NCI-H2029 treated with DMSO at 0.1 percent for 48 hours (cell line): ENCODE measurements around the gene PRSS16.
"Not testable (repeated sequence)": the region's sequence is repeated elsewhere in the genome, so short reads cannot be mapped to it uniquely, and the experiment has no call there.

Experiments used
- DNase-seq: peaks from one replicate; lab custom pipeline; 2025; lab: John Stamatoyannopoulos, UW

PRSS16 gene

GRCh38 chr6:27247133-27247836 is at the start of gene PRSS16:
TSS of gene PRSS16 (plus strand) at chr6:27247701. CDS start at chr6:27247738, 37 bp downstream.
- DNase-seq = no peak

GRCh38 chr6:27205375-27206278 is 41.9 kb upstream of the PRSS16 start:
- DNase-seq = no peak

- no peak for DNase-seq
Measured at GRCh38 chr6:27206806-27207205, 40.7 kb upstream of the PRSS16 start.

GRCh38 chr6:27208042-27208441 is 39.5 kb upstream of the PRSS16 start:
- DNase-seq = no peak

- no peak for DNase-seq
Measured at GRCh38 chr6:27209196-27209595, 38.3 kb upstream of the PRSS16 start.

- DNase-seq = no peak
Measured at GRCh38 chr6:27209659-27210269, 37.7 kb upstream of the PRSS16 start.

GRCh38 chr6:27213091-27213517 is 34.4 kb upstream of the PRSS16 start:
- DNase-seq = not testable (repeated sequence)

GRCh38 chr6:27213544-27214125 is 33.9 kb upstream of the PRSS16 start:
- no peak for DNase-seq

DNA sequence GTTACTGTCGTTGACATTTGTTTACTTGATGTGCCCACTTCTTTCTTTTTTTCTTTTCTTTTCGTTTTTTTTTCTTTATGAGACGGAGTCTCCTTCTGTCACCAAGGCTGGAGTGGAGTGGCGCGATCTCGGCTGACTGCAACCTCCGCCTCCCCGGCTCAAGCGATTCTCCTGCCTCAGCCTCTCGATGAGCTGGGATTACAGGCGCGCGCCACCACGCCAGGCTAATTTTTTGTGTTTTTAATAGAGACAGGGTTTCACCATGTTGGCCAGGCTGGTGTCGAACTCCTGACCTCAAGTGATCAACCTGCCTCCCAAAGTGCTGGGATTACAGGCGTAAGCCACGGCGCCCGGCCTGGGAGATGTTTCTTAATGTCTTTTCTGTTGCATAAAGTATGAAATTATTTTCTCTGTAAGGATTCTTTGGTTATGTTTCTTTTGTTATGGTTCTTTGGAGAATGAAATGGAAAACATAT is 33.3 kb upstream of the PRSS16 start:
- DNase-seq = no peak

DNA sequence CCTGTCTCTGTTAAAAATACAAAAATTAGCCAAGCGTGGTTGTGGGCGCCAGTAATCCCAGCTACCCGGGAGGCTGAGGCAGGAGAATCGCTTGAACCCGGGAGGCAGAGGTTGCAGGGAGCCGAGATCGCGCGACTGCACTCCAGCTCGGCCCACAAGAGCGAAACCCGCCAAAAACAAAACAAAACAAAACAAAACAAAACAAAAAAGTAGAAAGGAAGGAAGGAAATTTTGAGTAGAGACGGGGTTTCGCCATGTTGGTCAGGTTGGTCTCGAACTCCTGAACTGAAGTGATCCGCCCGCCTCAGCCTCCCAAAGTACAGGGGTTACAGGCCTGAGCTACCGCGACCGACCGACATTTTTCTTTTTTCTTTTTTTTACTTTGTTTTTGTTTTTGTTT is 30.6 kb upstream of the PRSS16 start:
- no peak for DNase-seq

DNA sequence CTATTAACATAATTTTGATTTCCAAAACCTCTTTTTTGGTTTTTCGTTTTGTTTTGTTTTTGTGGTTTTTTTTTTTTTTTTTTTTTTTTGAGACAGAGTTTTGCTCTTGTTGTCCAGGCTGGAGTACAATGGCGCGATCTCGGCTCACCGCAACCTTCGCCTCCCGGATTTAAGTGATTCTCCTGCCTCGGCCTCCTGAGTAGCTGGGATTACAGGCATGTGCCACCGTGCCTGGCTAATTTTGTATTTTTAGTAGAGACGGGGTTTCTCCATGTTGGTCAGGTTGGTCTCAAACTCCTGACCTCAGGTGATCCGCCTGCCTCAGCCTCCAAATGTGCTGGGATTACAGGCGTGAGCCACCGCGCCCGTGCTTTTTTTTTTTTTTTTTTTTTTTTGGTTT is 24.5 kb upstream of the PRSS16 start:
- DNase-seq = not testable (repeated sequence)

GRCh38 chr6:27224729-27225128 is 22.8 kb upstream of the PRSS16 start:
- DNase-seq = no peak

- DNase-seq = no peak
Measured at GRCh38 chr6:27228963-27229477, 18.5 kb upstream of the PRSS16 start.

DNA sequence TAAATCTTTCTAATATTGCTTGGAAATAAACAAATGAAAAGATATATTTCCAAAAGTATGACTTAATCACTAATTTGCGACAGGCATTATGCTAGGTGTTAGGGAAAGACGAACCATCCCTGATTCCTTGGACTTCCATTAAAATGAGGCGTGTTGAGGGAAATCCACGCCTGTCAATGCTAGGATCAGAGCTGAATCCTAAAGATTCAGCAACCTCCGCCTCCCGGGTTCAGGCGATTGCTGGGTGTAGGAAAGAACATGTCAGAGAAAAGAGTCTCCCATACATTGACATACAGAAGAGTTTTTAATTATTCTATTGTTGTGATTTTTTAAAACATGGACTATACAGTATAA is 16.8 kb upstream of the PRSS16 start:
- no peak for DNase-seq

DNA sequence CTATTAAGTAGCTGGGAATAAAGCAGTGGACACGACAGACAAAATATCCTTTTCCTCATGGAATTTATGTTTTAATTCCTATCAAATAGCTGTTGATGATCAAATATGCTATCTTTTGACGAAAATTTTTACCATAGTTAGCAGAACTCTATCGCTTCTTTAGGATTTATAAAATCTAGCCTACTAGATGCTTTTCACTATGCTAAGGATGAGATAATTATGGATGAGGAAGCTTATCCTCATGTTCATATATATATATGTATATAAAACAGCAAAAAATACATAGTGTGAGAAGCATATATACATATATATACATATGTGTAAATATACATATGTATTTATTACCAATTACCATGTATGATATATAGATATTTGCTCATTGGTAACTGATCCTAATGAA is 12.9 kb upstream of the PRSS16 start:
- DNase-seq = no peak

- DNase-seq = no peak
Measured at GRCh38 chr6:27237089-27237803, 10.3 kb upstream of the PRSS16 start.

- no peak for DNase-seq
Measured at GRCh38 chr6:27238010-27238983, 9.2 kb upstream of the PRSS16 start.

DNA sequence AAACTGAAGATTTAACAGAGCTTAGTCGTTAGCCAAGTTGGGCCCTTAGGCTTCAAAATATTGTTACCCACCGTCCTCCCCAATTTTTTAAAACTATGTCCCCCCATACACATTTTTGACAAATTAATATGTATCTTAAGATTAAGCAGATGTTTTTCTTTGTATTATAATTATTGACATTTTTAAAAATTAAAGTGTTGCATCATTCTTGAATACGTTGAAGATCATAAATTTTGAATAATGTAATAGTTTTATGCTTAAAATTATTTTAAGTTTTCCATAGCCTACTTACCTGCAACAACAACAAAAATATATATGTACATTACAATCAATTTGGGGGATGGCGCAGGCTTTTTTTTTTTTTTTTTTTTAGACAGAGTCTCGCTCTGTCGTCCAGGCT is 8.2 kb upstream of the PRSS16 start:
- DNase-seq = no peak

DNA sequence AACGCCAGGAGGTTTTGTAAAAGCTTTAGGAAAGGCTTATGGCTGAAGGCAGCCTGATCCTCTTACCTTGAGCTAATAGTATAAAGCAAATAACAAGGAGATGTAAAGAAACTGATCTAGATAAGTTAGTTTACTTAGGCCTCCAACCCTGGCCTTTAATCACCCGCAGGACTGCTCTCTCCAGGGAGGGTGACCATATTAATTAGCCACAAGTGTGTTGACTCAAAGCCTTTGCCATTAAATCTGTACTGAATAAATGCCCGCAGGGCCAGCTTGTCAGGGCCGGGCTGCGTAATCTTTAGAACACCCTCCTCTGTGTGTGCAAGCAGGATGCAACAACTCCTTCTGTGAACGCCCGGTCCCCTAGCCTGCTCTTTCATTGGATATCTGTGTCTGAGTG is 6.1 kb upstream of the PRSS16 start:
- no peak for DNase-seq

DNA sequence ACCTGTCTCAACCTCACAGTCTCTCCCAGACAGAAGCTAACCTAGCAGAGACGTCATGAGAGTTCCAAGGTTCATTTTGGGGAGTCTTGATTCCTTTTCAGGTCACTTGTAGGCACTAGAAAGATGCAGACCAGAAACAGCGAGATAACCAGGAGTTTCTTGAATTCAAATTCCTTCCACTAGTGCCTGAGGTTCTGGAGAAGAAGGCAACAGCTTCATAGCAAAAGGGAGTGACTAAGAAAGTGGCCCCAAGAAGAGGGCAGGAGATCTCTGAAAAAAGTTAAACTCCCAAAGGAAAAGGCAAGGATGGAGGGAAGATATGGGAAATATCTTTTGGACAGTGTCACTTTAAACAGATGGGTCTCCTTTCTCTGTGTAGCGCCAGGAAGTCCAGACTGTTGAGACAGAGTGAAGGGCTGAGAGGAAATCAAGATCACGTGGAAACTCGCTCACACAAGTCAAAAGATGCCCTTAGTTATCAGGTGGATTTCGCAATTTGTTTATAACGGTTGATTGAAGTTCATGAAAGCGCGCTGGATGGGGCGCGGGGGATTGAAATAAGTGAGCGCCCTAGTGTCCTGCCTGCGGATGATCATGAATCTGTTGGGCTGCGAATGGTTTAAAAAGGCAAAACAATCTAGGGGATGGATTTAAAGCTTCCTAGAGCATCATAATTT is 4.8 kb upstream of the PRSS16 start:
- no peak for DNase-seq
